IMR-90 (cell line): Measurements from ENCODE around the gene MICALL2. TPM values are rescaled to one million over a fixed set of nuclear protein-coding genes. Genes with fewer than 3 reads are reported as not detected.

Source experiments
- ATAC-seq: fragments of 200-7000 bp; cut with Tn5 transposase; 2 replicates; pipeline ENCODE4 v1.9.1; 2020; ENCODE audit warnings: low read depth, mild to moderate bottlenecking, moderate library complexity
- BruUV-seq: library from RNA; stranded (reverse); fragments of 400-500 nt; replicated peaks from 2 replicates; lab custom pipeline; 2021; lab: Mats Ljungman, UMichigan
- CTCF ChIA-PET: fragments of 300-600 bp; formaldehyde crosslinking; extraction: SDS; loops from one replicate; lab custom pipeline; 2021; ENCODE audit warnings: antibody characterized with exemption; lab: Yijun Ruan, JAX
- POLR2A ChIA-PET: fragments of 300-600 bp; sonication (Branson Sonifier 250); formaldehyde crosslinking; loops from one replicate; lab custom pipeline; 2022; ENCODE audit warnings: antibody characterized with exemption; ENCODE audit not compliant: unreplicated experiment; lab: Charles Lee
- DNase-seq: peaks from one replicate; pipeline ENCODE4 v3.0.0; 2013
- H2AFZ ChIP-seq: replicated peaks from 2 replicates; pipeline ENCODE3; 2013; ENCODE audit warnings: low read length, mild to moderate bottlenecking; ENCODE audit not compliant: poor library complexity
- H2AK5ac ChIP-seq: 2 replicates; pipeline ENCODE4 v1.6.1; 2013; ENCODE audit warnings: low read depth, low read length, inconsistent platforms
- H2AK9ac ChIP-seq: replicated peaks from 2 replicates; pipeline ENCODE3; 2013; ENCODE audit warnings: mild to moderate bottlenecking, low read depth, low read length, moderate library complexity; ENCODE audit not compliant: poor library complexity
- H2BK120ac ChIP-seq: 2 replicates; pipeline ENCODE4 v1.6.1; 2013; ENCODE audit warnings: low read depth, low read length, inconsistent platforms
- H2BK15ac ChIP-seq: 3 replicates; pipeline ENCODE4 v1.6.1; 2013; ENCODE audit warnings: low read depth, low read length, inconsistent platforms
- H2BK20ac ChIP-seq: 2 replicates; pipeline ENCODE4 v1.6.1; 2013; ENCODE audit warnings: low read depth, mild to moderate bottlenecking, inconsistent platforms, low read length, moderate library complexity
- H2BK5ac ChIP-seq: 2 replicates; pipeline ENCODE4 v1.6.1; 2013; ENCODE audit warnings: mild to moderate bottlenecking, low read depth, low read length, inconsistent platforms; ENCODE audit not compliant: poor library complexity, severe bottlenecking
- H3K14ac ChIP-seq: replicated peaks from 2 replicates; pipeline ENCODE4 v1.6.1; 2013; ENCODE audit warnings: low read depth, low read length, inconsistent platforms
- H3K18ac ChIP-seq: 2 replicates; pipeline ENCODE4 v1.6.1; 2013; ENCODE audit warnings: low read depth, low read length, control low read depth
- H3K23ac ChIP-seq: 2 replicates; pipeline ENCODE4 v1.6.1; 2013; ENCODE audit warnings: low read depth, low read length, inconsistent platforms
- H3K27ac ChIP-seq: 2 replicates; pipeline ENCODE4 v1.5.1; 2013; ENCODE audit warnings: mild to moderate bottlenecking, control low read depth, low read length; ENCODE audit not compliant: insufficient read depth
- H3K27me3 ChIP-seq: 2 replicates; pipeline ENCODE4 v1.6.1; 2013; ENCODE audit warnings: low read length; ENCODE audit not compliant: control insufficient read depth, insufficient read depth
- H3K36me3 ChIP-seq: 2 replicates; pipeline ENCODE4 v1.6.1; 2013; ENCODE audit warnings: low read length, mixed read lengths; ENCODE audit not compliant: control insufficient read depth, insufficient read depth
- H3K4ac ChIP-seq: 2 replicates; pipeline ENCODE4 v1.6.1; 2013; ENCODE audit warnings: low read depth, low read length, inconsistent platforms
- H3K4me1 ChIP-seq: 2 replicates; pipeline ENCODE4 v1.6.1; 2013; ENCODE audit warnings: low read length, mixed read lengths; ENCODE audit not compliant: control insufficient read depth, insufficient read depth
- H3K4me2 ChIP-seq: 2 replicates; pipeline ENCODE4 v1.6.1; 2013; ENCODE audit warnings: low read depth, mild to moderate bottlenecking, control low read depth, low read length, moderate library complexity
- H3K4me3 ChIP-seq: 2 replicates; pipeline ENCODE4 v1.5.1; 2013; ENCODE audit warnings: low read depth, mild to moderate bottlenecking, control low read depth, low read length, moderate library complexity; ENCODE audit not compliant: insufficient read depth
- H3K56ac ChIP-seq: 2 replicates; pipeline ENCODE4 v1.6.1; 2013; ENCODE audit warnings: low read length, inconsistent platforms; ENCODE audit not compliant: insufficient read depth; ENCODE audit errors: extremely low read depth
- H3K79me1 ChIP-seq, 2 experiments: 2 replicates each; pipeline ENCODE4 v1.6.1; 2013; ENCODE audit warnings: low read length in 2 of 2, inconsistent platforms in 1 of 2, low read depth in 1 of 2
- H3K9ac ChIP-seq: 2 replicates; pipeline ENCODE4 v1.6.1; 2013; ENCODE audit warnings: low read depth, low read length, control low read depth
- H3K9me1 ChIP-seq: 2 replicates; pipeline ENCODE4 v1.6.1; 2013; ENCODE audit warnings: low read length, inconsistent platforms; ENCODE audit not compliant: insufficient read depth
- H3K9me3 ChIP-seq: 2 replicates; pipeline ENCODE4 v1.6.1; 2013; ENCODE audit warnings: low read length; ENCODE audit not compliant: control insufficient read depth, insufficient read depth
- H4K20me1 ChIP-seq: 2 replicates; pipeline ENCODE4 v1.6.1; 2013; ENCODE audit warnings: low read length, inconsistent platforms; ENCODE audit not compliant: insufficient read depth
- H4K5ac ChIP-seq: 2 replicates; pipeline ENCODE4 v1.6.1; 2013; ENCODE audit warnings: mild to moderate bottlenecking, low read depth, low read length, control low read depth
- H4K8ac ChIP-seq, 2 experiments: 2 replicates each; pipeline ENCODE4 v1.6.1; 2013; ENCODE audit warnings: low read depth in 2 of 2, low read length in 2 of 2, control low read depth in 1 of 2, inconsistent platforms in 1 of 2
- H4K91ac ChIP-seq: 2 replicates; pipeline ENCODE4 v1.6.1; 2013; ENCODE audit warnings: low read depth, low read length, inconsistent platforms; ENCODE audit not compliant: insufficient read depth
- BHLHE40 ChIP-seq: fragments of 150-350 bp; IDR thresholded peaks from 2 replicates; pipeline ENCODE4 v1.6.1; 2016; ENCODE audit warnings: mild to moderate bottlenecking, low read depth, low read length
- CEBPB ChIP-seq: IDR thresholded peaks from 2 replicates; pipeline ENCODE4 v1.6.1; 2012; ENCODE audit warnings: low read depth, low read length, improper control_type of control experiment
- CHD1 ChIP-seq: IDR thresholded peaks from 2 replicates; pipeline ENCODE4 v1.6.1; 2012; ENCODE audit warnings: low read depth, low read length, improper control_type of control experiment
- FOS ChIP-seq: fragments of 150-350 bp; IDR thresholded peaks from 2 replicates; pipeline ENCODE4 v1.6.1; 2016; ENCODE audit warnings: low read depth, low read length
- MAFK ChIP-seq: IDR thresholded peaks from 2 replicates; pipeline ENCODE4 v1.6.1; 2012; ENCODE audit warnings: low read depth, low read length, improper control_type of control experiment
- MAZ ChIP-seq: IDR thresholded peaks from 2 replicates; pipeline ENCODE4 v1.6.1; 2012; ENCODE audit warnings: low read depth, mild to moderate bottlenecking, low read length, improper control_type of control experiment, moderate library complexity, borderline replicate concordance
- NFE2L2 ChIP-seq: fragments of 150-350 bp; IDR thresholded peaks from 2 replicates; pipeline ENCODE4 v1.6.1; 2016; ENCODE audit warnings: low read depth, mild to moderate bottlenecking, low read length
- POLR2A ChIP-seq: IDR thresholded peaks from 2 replicates; pipeline ENCODE4 v1.6.1; 2012; ENCODE audit warnings: mild to moderate bottlenecking, low read depth, low read length
- RAD21 ChIP-seq: IDR thresholded peaks from 2 replicates; pipeline ENCODE4 v1.6.1; 2012; ENCODE audit warnings: low read length, improper control_type of control experiment
- RCOR1 ChIP-seq: IDR thresholded peaks from 2 replicates; pipeline ENCODE4 v1.6.1; 2012; ENCODE audit warnings: mild to moderate bottlenecking, low read length, improper control_type of control experiment; ENCODE audit not compliant: insufficient replicate concordance
- RFX5 ChIP-seq: IDR thresholded peaks from 2 replicates; pipeline ENCODE4 v1.8.0; 2012; ENCODE audit warnings: low read depth, mild to moderate bottlenecking, low read length, moderate library complexity
- SMC3 ChIP-seq: fragments of 150-350 bp; IDR thresholded peaks from 2 replicates; pipeline ENCODE4 v1.6.1; 2016; ENCODE audit warnings: low read depth, mild to moderate bottlenecking, antibody characterized with exemption, low read length, moderate library complexity
- USF2 ChIP-seq: fragments of 150-350 bp; IDR thresholded peaks from 2 replicates; pipeline ENCODE4 v1.6.1; 2017; ENCODE audit warnings: mild to moderate bottlenecking, antibody characterized with exemption, low read length, low read depth
- WGBS, 2 experiments: methylation state at CpG; one replicate each; pipeline versions ENCODE4 v1.1.5 to v1.1.7; 2013; ENCODE audit warnings: missing lambda C conversion rate in 2 of 2; ENCODE audit not compliant: insufficient read length in 1 of 2; ENCODE audit errors: extremely low coverage in 2 of 2; 5-methylcytosine and 5-hydroxymethylcytosine counted together
- dilution Hi-C: fragments of 300-500 bp; cut with HindIII; formaldehyde crosslinking; loops from one replicate; pipeline ENCODE4 v1.14.3; 2018; ENCODE audit warnings: low sequenced_read_pairs; ENCODE audit not compliant: unreplicated experiment
- in situ Hi-C: fragments of 300-500 bp; cut with MboI; formaldehyde crosslinking; loops from 3 replicates; pipeline ENCODE4 v1.14.3; 2019; ENCODE audit warnings: low sequenced_read_pairs, inconsistent platforms, mixed read lengths
- intact Hi-C: fragments of 100-400 bp; cut with micrococcal nuclease; formaldehyde crosslinking; loops from 2 replicates; pipeline ENCODE4 v1.10.0; 2022
- polyA plus RNA-seq, 3 experiments: library from polyadenylated mRNA; depleted of rRNA; stranded (reverse); fragments of >200 nt; gene quantifications; 2 replicates each; pipeline ENCODE4 v1.2.3, GENCODE V29; 2012; ENCODE audit warnings: low replicate concordance in 1 of 3
- total RNA-seq: library from RNA; depleted of rRNA; stranded (reverse); fragments of >200 nt; gene quantifications from 2 replicates; pipeline ENCODE4 v1.2.3, GENCODE V29; 2012
- TF ChIP-seq, protein P1 (sequence below): fragments of 150-350 bp; IDR thresholded peaks from 2 replicates; pipeline ENCODE4 v1.6.1; 2016; ENCODE audit warnings: low read depth, mild to moderate bottlenecking, low read length, moderate library complexity, borderline replicate concordance

MICALL2 gene
- total and polyA plus RNA-seq, 2 of the 4 experiments (the other 2 are of a cell fraction), result 6.6 to 34.1 TPM

GRCh38 chr7:1452205-1452604 lies 7.1 kb downstream of the MICALL2 start:
- Histone ChIP-seq H3K23ac (no peak overlapping the region), H2BK120ac (no peak overlapping the region), H2BK20ac (no peak overlapping the region), H3K4me3 (no peak overlapping the region), H2AK5ac (no peak overlapping the region), H3K36me3 (peaks cover 4% of the 10 kb centered on the region; the same call in 1 of the 2 replicates), H3K18ac (no peak overlapping the region), H3K9me1 (peaks cover under 1% of the 10 kb centered on the region; the same call in 1 of the 2 replicates), H3K56ac (no peak overlapping the region), H3K79me1 (peaks cover 0 to 60% of the 10 kb centered on the region in 2 experiments), H4K8ac (no peak overlapping the region), H2AFZ (no peak overlapping the region), H3K4me2 (no peak overlapping the region), H3K4ac (no peak overlapping the region), H3K14ac (no peak overlapping the region), H3K27ac (no peak overlapping the region), H2BK5ac (no peak overlapping the region), H2AK9ac (peak overlapping the region; percentile 26), H3K9ac (no peak overlapping the region), H2BK15ac (no peak overlapping the region), H3K4me1 (peaks cover 35% of the 10 kb centered on the region), H3K27me3 (no peaks in the 10 kb centered on the region), H3K9me3 (no peaks in the 10 kb centered on the region), H4K5ac (no peak overlapping the region), H4K91ac (no peak overlapping the region), H4K20me1 (peaks cover 28% of the 10 kb centered on the region)
- ChIA-PET CTCF (no interaction called here), POLR2A (interaction anchor here (0.6 kb wide), 1 partner anchor 15 kb away, joined by 11 read pairs; no protein-coding TSS in a partner anchor)
- in situ Hi-C loops (no loop called here), dilution Hi-C loops (no loop called here), intact Hi-C loops (no loop called here)
- TF ChIP-seq CEBPB (no peak), RFX5 (no peak), MAFK (no peak), USF2 (no peak), BHLHE40 (no peak), POLR2A (no peak), RAD21 (no peak), FOS (no peak), NFE2L2 (no peak), CHD1 (no peak), RCOR1 (no peak), SMC3 (no peak), MAZ (no peak)
- TF ChIP-seq, protein P1, sequence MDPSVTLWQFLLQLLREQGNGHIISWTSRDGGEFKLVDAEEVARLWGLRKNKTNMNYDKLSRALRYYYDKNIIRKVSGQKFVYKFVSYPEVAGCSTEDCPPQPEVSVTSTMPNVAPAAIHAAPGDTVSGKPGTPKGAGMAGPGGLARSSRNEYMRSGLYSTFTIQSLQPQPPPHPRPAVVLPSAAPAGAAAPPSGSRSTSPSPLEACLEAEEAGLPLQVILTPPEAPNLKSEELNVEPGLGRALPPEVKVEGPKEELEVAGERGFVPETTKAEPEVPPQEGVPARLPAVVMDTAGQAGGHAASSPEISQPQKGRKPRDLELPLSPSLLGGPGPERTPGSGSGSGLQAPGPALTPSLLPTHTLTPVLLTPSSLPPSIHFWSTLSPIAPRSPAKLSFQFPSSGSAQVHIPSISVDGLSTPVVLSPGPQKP, result no peak
- no peak for DNase-seq
- ATAC-seq, result no peak
- WGBS, 2 experiments, result 91% methylated on average over 7 of the region's 19 CpGs; no CpG with 5 or more reads in 1 of the 2 experiments
- no TSS peak for BruUV-seq
